HCT116 (cell line): Measurements from ENCODE around the gene CLC. TPM values are rescaled to one million over a fixed set of nuclear protein-coding genes. Genes with fewer than 3 reads are reported as not detected.

ENCODE experiments used
- ATAC-seq: fragments of 200-7000 bp; cut with Tn5 transposase; 2 replicates; pipeline ENCODE4 v1.9.1; 2020; ENCODE audit warnings: mild to moderate bottlenecking, moderate library complexity
- BruUV-seq: library from RNA; stranded (reverse); fragments of 400-500 nt; replicated peaks from 2 replicates; lab custom pipeline; 2021; lab: Mats Ljungman, UMichigan
- CTCF ChIA-PET: fragments of 300-600 bp; sonication (Branson Sonifier 250); formaldehyde crosslinking; loops from one replicate; lab custom pipeline; 2021; ENCODE audit warnings: antibody characterized with exemption; lab: Charles Lee
- POLR2A ChIA-PET: fragments of 300-600, 350-600 bp; sonication (Branson Sonifier 250); formaldehyde crosslinking; loops from one replicate; lab custom pipeline; 2021; ENCODE audit warnings: antibody characterized with exemption; lab: Charles Lee
- RAD21 ChIA-PET, 2 experiments: fragments of 300-600 bp; sonication (Branson Sonifier 250); formaldehyde crosslinking; loops; one replicate each; lab custom pipeline; 2023; ENCODE audit warnings: low total read pairs in 2 of 2; ENCODE audit not compliant: uncharacterized antibody in 2 of 2, unreplicated experiment in 2 of 2, low non-redundant PET in 1 of 2; lab: Charles Lee
- DNase-seq: peaks from one replicate; pipeline ENCODE4 v3.0.0-alpha.2; 2010; ENCODE audit warnings: low read depth, low spot score
- H2AFZ ChIP-seq: fragments of 200-600 bp; shearing (Covaris generic), sonication (generic); 2 replicates; pipeline ENCODE4 v1.6.1; 2017; ENCODE audit warnings: low read depth, mixed run types, mixed read lengths, antibody characterized with exemption, low read length; ENCODE audit not compliant: poor library complexity, severe bottlenecking
- H3K27ac ChIP-seq: 2 replicates; pipeline ENCODE4 v1.5.1; 2012; ENCODE audit warnings: low read depth, low read length
- H3K27me3 ChIP-seq: fragments of 200-600 bp; sonication (generic); 2 replicates; pipeline ENCODE4 v1.6.1; 2016; ENCODE audit warnings: mixed run types, low read length, mixed read lengths; ENCODE audit not compliant: insufficient read depth
- H3K36me3 ChIP-seq, 2 experiments: fragments of 200-500 bp in 1 of 2; fragments of 200-600 bp in 1 of 2; sonication (Bioruptor generic) in 1 of 2; sonication (generic) in 1 of 2; 2 replicates each; pipeline versions ENCODE4 v1.5.1 to v1.6.1; 2014 to 2016; ENCODE audit warnings: low read length in 2 of 2, inconsistent platforms in 1 of 2, mixed read lengths in 1 of 2, mixed run types in 1 of 2; ENCODE audit not compliant: insufficient read depth in 2 of 2, control insufficient read depth in 1 of 2
- H3K4me1 ChIP-seq, 2 experiments: fragments of 200-600 bp in 1 of 2; sonication (generic) in 1 of 2; 2 replicates each; pipeline versions ENCODE4 v1.5.1 to v1.6.1; 2012 to 2017; ENCODE audit warnings: low read length in 2 of 2, inconsistent platforms in 1 of 2, mild to moderate bottlenecking in 1 of 2, mixed read lengths in 1 of 2, mixed run types in 1 of 2, moderate library complexity in 1 of 2; ENCODE audit not compliant: insufficient read depth in 2 of 2, control insufficient read depth in 1 of 2
- H3K4me2 ChIP-seq: fragments of 200-600 bp; sonication (generic); 2 replicates; pipeline ENCODE4 v1.6.1; 2017; ENCODE audit warnings: mixed run types, low read length, mixed read lengths
- H3K4me3 ChIP-seq, 2 experiments: fragments of 200-600 bp in 1 of 2; sonication (generic) in 1 of 2; replicated peaks in 1 of 2; 2 replicates each; pipeline ENCODE4 v1.5.1; 2011 to 2016; ENCODE audit warnings: low read length in 2 of 2, control low read depth in 1 of 2, low read depth in 1 of 2, mild to moderate bottlenecking in 1 of 2, mixed read lengths in 1 of 2, mixed run types in 1 of 2
- H3K79me2 ChIP-seq: fragments of 200-600 bp; sonication (generic); 2 replicates; pipeline ENCODE4 v1.6.1; 2017; ENCODE audit warnings: mild to moderate bottlenecking, mixed run types, low read length, moderate library complexity, mixed read lengths; ENCODE audit not compliant: insufficient read depth
- H3K9ac ChIP-seq: fragments of 200-600 bp; sonication (generic); 2 replicates; pipeline ENCODE4 v1.6.1; 2016; ENCODE audit warnings: low read length, mixed read lengths
- H3K9me2 ChIP-seq: fragments of 200-600 bp; sonication (generic), shearing (Covaris generic); 2 replicates; pipeline ENCODE4 v1.6.1; 2017; ENCODE audit warnings: mixed run types, mild to moderate bottlenecking, moderate library complexity; ENCODE audit not compliant: insufficient read depth
- H3K9me3 ChIP-seq, 2 experiments: fragments of 200-500 bp in 1 of 2; fragments of 200-600 bp in 1 of 2; sonication (Bioruptor generic) in 1 of 2; sonication (generic) in 1 of 2; 2 replicates each; pipeline ENCODE4 v1.6.1; 2014 to 2017; ENCODE audit warnings: low read length in 2 of 2, mixed read lengths in 2 of 2, inconsistent platforms in 1 of 2, low read depth in 1 of 2, mild to moderate bottlenecking in 1 of 2, mixed run types in 1 of 2, moderate library complexity in 1 of 2; ENCODE audit not compliant: control insufficient read depth in 1 of 2, insufficient read depth in 1 of 2
- H4K20me1 ChIP-seq: fragments of 200-600 bp; sonication (generic), shearing (Covaris generic); 2 replicates; pipeline ENCODE4 v1.6.1; 2017; ENCODE audit warnings: mixed run types, mild to moderate bottlenecking, moderate library complexity; ENCODE audit not compliant: insufficient read depth
- ATF3 ChIP-seq: IDR thresholded peaks from 2 replicates; pipeline ENCODE4 v1.6.1; 2012
- CBX3 ChIP-seq: IDR thresholded peaks from 2 replicates; pipeline ENCODE4 v1.6.1; 2012; ENCODE audit warnings: low read depth
- CEBPB ChIP-seq: IDR thresholded peaks from 2 replicates; pipeline ENCODE4 v1.6.1; 2012; ENCODE audit warnings: low read depth
- CTCF ChIP-seq, 3 experiments: fragments of 200-600 bp in 1 of 3; sonication (generic) in 1 of 3; IDR thresholded peaks in 2 of 3; conservative IDR thresholded peaks in 1 of 3; 2 replicates each; pipeline ENCODE4 v1.5.1; 2012 to 2017; ENCODE audit warnings: low read depth in 2 of 3, low read length in 2 of 3, antibody characterized with exemption in 1 of 3, borderline replicate concordance in 1 of 3, control low read depth in 1 of 3, mild to moderate bottlenecking in 1 of 3, mixed read lengths in 1 of 3, mixed run types in 1 of 3, moderate library complexity in 1 of 3; ENCODE audit not compliant: insufficient read depth in 1 of 3
- ELF1 ChIP-seq: IDR thresholded peaks from 2 replicates; pipeline ENCODE4 v1.6.1; 2012; ENCODE audit warnings: low read depth, borderline replicate concordance
- EZH2 ChIP-seq: fragments of 200-600 bp; sonication (generic); IDR thresholded peaks from 2 replicates; pipeline ENCODE4 v1.6.1; 2017; ENCODE audit warnings: antibody characterized with exemption, mixed run types
- EZH2phosphoT487 ChIP-seq: fragments of 200-600 bp; IDR thresholded peaks from 2 replicates; pipeline ENCODE4 v1.6.1; 2018; ENCODE audit warnings: antibody characterized with exemption, borderline replicate concordance
- FOSL1 ChIP-seq: IDR thresholded peaks from 2 replicates; pipeline ENCODE4 v1.6.1; 2012; ENCODE audit warnings: low read depth
- MAX ChIP-seq: IDR thresholded peaks from 2 replicates; pipeline ENCODE4 v1.6.1; 2012
- POLR2A ChIP-seq: IDR thresholded peaks from 2 replicates; pipeline ENCODE4 v1.7.0; 2011; ENCODE audit warnings: borderline replicate concordance; ENCODE audit not compliant: insufficient read depth, insufficient read length; ENCODE audit errors: extremely low read depth
- POLR2AphosphoS5 ChIP-seq: IDR thresholded peaks from 2 replicates; pipeline ENCODE4 v1.6.1; 2011; ENCODE audit warnings: mild to moderate bottlenecking, low read depth, low read length, moderate library complexity
- RAD21 ChIP-seq: IDR thresholded peaks from 2 replicates; pipeline ENCODE4 v1.6.1; 2012; ENCODE audit warnings: low read depth, mild to moderate bottlenecking
- SIN3A ChIP-seq: IDR thresholded peaks from 2 replicates; pipeline ENCODE4 v1.6.1; 2012; ENCODE audit warnings: low read depth
- SP1 ChIP-seq: IDR thresholded peaks from 2 replicates; pipeline ENCODE4 v1.6.1; 2012; ENCODE audit warnings: low read depth
- TCF7L2 ChIP-seq: IDR thresholded peaks from 2 replicates; pipeline ENCODE4 v1.7.0; 2011; ENCODE audit warnings: borderline replicate concordance, inconsistent platforms; ENCODE audit not compliant: insufficient read depth, insufficient read length; ENCODE audit errors: extremely low read depth
- ZBTB33 ChIP-seq: IDR thresholded peaks from 2 replicates; pipeline ENCODE4 v1.6.1; 2011; ENCODE audit warnings: mild to moderate bottlenecking, low read length, moderate library complexity; ENCODE audit not compliant: insufficient replicate concordance; ENCODE audit errors: extremely low read depth
- ZFX ChIP-seq: fragments of 450-650 bp; IDR thresholded peaks from 2 replicates; pipeline ENCODE4 v1.6.1; 2017
- ZNF274 ChIP-seq: fragments of 200-500 bp; sonication (Bioruptor generic); IDR thresholded peaks from 2 replicates; pipeline ENCODE4 v1.6.1; 2014; ENCODE audit warnings: mild to moderate bottlenecking, low read depth, low read length, inconsistent platforms
- intact Hi-C: fragments of 100-400 bp; cut with micrococcal nuclease; formaldehyde crosslinking; loops from 2 replicates; pipeline ENCODE4 v1.10.0; 2022
- total RNA-seq: library from RNA; stranded (reverse); gene quantifications from one replicate; pipeline ENCODE4 v1.2.1, GENCODE V29; 2021; ENCODE audit not compliant: unreplicated experiment

Gene CLC
- total RNA-seq, 1 experiment from 2014 or later: not detected

- Histone ChIP-seq H3K27ac (no peak overlapping the region), H3K27me3 (peaks cover 65% of the 10 kb centered on the region), H2AFZ (no peak overlapping the region), H3K9me3 (no peaks in the 10 kb centered on the region), H3K79me2 (no peaks in the 10 kb centered on the region), H3K9me2 (no peaks in the 10 kb centered on the region), H3K4me1 (no peaks in the 10 kb centered on the region), H3K4me3 (no peak overlapping the region), H3K4me2 (no peak overlapping the region), H4K20me1 (no peaks in the 10 kb centered on the region), H3K36me3 (no peaks in the 10 kb centered on the region), H3K9ac (no peak overlapping the region)
- intact Hi-C loops: no loop called here
- ATAC-seq: no peak
- ChIA-PET RAD21 (no interaction called here), CTCF (no interaction called here), POLR2A (no interaction called here)
- TF ChIP-seq MAX (no peak), POLR2AphosphoS5 (no peak), SIN3A (no peak), TCF7L2 (no peak), CBX3 (no peak), EZH2 (no peak), RAD21 (no peak), SP1 (no peak), FOSL1 (no peak), ZFX (no peak), ATF3 (no peak), ZNF274 (no peak), POLR2A (no peak)
- no peak for DNase-seq
- BruUV-seq: no TSS peak
Measured at GRCh38 chr19:39745643-39746042, 7.8 kb upstream of the CLC start.

- Histone ChIP-seq H3K9me2 (no peaks in the 10 kb centered on the region), H3K9ac (no peak overlapping the region), H2AFZ (no peak overlapping the region), H3K9me3 (no peaks in the 10 kb centered on the region), H3K36me3 (no peaks in the 10 kb centered on the region), H3K79me2 (no peaks in the 10 kb centered on the region), H3K4me1 (no peaks in the 10 kb centered on the region), H3K27me3 (peaks cover 75% of the 10 kb centered on the region), H4K20me1 (no peaks in the 10 kb centered on the region), H3K4me2 (no peak overlapping the region), H3K27ac (no peak overlapping the region), H3K4me3 (no peak overlapping the region)
- ChIA-PET CTCF (no interaction called here), POLR2A (no interaction called here), RAD21 (no interaction called here)
- no peak for ATAC-seq
- DNase-seq: no peak
- no TSS peak for BruUV-seq
- intact Hi-C loops: no loop called here
- TF ChIP-seq EZH2phosphoT487 (no peak), POLR2AphosphoS5 (no peak), ZBTB33 (no peak), MAX (no peak), CEBPB (no peak), CTCF (IDR thresholded peaks at IDR 0.05 in 2 of 3, conservative IDR thresholded peaks at IDR 0.05 in 1 of 3; ENCODE audit: borderline replicate concordance in 1 of 3, insufficient read depth in 1 of 3, low read depth in 2 of 3, low read length in 2 of 3) (no peak), ELF1 (no peak), SIN3A (no peak), ZNF274 (no peak), SP1 (no peak)
Measured at GRCh38 chr19:39740395-39740794, 2.6 kb upstream of the CLC start.
